ENCODE data around the gene SORL1-AS1.
"Not testable (repeated sequence)": the region's sequence is repeated elsewhere in the genome, so short reads cannot be mapped to it uniquely, and the experiment has no call there.

The SORL1-AS1 gene

DNA sequence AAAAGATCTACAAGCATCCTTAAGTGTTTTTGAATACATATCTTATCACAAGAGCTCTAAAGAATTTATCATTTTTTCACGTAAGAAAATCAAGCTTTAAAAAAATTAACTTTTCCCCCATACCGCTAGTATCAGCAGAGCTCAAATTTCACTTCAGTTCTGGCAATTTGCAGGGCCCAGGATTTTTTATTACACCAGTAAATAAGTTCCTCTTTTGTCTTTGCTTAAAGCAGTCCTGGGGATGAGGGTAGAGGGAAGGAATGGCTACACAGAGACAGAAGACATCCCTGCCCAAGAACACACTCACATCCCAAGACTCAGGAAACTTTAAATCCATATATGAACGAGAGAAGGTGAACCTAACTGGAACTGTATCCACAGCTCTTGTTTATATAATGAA, 23.2 kb downstream of the SORL1-AS1 start:
- no peak for DNase-seq

DNA sequence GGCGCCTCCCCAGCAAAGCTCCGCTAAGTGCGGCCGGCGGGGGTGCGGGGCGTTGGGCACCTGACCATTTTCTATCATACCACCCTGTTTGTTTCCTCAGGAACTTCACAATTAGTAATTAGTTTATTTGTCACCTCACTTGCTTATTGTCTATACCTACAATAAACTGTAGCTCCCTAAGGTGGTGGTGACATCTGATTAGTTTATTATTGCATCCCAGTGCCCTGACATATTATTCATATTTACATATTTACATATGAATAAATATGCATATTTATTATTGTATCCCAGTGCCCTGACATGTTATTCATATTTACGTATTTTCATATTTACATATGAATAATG, 25.4 kb downstream of the SORL1-AS1 start:
- DNase-seq = no peak

DNA sequence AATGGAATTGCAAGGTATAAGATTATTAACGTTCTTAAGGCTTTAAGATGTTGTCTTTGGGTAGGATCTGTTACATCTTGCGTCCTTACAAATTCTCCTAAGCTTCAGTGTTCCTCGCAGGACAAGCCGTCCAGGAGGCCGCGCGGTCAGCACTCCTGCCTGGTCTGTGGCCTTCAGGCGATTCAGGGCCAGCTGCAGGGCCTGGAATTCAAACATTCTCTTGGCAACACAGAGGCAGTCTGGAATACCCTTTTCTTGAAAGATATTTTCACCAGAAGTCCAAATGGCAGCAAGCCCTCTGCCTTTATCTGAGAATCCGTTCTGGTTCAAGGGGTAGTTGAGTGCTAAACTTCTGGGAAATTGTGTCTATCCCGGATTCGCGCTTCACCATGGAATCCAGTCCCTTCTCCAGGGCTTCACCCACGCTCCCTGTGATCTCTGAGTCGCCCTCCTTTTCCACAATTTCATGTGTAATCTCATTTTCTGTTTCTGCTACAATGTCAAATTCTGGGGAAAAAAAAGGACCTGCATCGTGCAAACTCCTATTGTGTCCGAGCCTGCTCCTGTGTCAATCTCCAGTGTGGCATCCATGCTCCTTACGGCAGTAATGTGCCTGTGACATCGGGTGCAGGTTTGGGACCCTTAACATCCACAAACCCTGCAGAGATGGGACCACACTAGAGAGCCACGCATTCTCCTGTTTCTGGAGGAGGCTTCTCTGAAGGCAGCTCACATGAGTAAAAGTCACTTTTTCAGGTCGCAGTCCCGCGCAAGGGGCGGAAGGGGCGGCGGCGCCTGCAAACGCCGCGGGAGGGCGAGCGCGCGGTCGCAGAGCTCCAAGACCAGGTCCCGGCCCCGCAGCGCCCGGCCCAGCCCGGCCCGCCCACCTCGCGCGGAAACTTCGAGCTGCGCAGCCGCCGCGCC, 26.0 kb downstream of the SORL1-AS1 start:
- peak in 27 of 56 donors; percentile 2 to 68 (median 26) for DNase-seq

DNA sequence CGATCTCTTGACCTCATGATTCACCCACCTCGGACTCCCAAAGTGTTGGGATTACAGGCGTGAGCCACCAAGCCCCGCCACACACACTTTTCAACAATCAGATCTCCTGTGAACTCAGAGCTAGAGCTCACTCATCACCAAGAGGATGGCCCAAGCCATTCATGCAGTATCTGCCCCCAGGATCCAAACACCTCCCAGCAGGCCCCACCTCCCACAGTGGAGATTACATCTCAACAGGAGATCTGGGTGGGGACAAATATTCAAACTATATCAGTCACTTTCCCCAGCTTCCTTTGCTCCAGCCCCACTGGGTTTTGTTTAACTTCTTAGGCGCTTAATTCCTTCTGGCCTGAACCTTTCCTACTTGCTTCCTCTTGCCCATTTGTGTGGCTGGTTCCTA, 26.9 kb downstream of the SORL1-AS1 start:
- no peak for DNase-seq

DNA sequence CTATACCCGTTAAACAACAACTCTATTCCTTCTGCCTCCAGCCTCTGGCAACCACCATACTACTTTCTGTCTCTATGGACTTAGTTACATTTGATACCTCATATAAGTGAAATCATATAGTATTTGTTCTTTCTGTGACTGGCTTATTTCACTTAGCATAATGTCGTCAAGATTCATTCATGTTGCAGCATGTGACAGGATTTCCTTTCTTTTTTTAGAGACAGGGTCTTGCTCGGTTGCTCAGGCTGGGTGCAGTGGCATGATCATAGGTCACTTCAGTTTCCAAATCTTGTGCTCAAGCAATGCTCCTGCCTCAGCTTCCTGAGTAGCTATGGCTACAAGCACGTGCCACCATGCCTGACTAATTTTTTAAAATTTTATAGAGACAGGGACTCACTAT, 30.1 kb downstream of the SORL1-AS1 start:
- DNase-seq = no peak

- DNase-seq = no peak
These were observed 31.4 kb downstream of the SORL1-AS1 start for GRCh38 chr11:121421149-121421901.

DNA sequence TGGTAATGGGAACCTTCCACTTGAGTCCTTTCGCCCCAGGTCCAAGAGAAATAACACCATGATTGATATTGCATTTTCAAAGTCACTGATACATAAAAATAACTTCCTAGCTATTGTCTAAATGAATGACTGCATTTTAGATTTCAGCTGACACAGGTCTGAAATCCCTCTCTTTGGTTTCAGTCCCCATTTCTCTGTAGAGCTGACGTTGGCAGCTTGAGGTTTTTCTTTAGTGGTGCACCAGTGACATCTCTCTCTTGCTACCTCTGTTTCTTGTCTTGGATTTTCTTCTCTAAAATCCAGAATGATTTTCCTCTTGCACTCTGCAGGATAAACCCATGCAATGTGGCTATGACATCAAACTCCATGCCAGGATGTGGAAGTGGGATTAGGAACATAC, 32.4 kb downstream of the SORL1-AS1 start:
- DNase-seq = no peak

GRCh38 chr11:121419836-121420235, 32.9 kb downstream of the SORL1-AS1 start:
- no peak for DNase-seq

DNA sequence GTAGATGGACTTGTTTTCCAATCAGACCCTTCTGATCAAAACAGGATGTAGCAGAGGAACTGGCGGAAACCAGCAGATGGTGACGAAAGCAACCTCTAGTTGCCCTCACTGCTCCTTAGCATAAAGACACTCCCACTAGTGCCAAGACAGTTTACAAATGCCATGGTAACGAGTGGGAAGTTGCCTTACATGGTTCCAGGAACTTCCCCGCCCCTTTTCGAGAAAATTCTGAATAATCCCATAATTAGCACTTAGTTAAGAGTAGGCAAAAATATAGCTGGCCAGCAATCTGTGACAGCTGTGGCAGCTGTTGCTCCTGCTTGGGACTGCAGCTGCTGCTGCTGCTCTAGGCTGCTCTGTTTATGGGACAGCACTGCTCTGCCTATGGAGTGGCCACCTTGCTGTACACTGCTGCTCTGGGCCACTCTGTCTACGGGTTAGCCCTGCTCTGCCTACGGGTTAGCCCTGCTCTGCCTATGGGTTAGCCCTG, 34.1 kb downstream of the SORL1-AS1 start:
- DNase-seq = no peak

DNA sequence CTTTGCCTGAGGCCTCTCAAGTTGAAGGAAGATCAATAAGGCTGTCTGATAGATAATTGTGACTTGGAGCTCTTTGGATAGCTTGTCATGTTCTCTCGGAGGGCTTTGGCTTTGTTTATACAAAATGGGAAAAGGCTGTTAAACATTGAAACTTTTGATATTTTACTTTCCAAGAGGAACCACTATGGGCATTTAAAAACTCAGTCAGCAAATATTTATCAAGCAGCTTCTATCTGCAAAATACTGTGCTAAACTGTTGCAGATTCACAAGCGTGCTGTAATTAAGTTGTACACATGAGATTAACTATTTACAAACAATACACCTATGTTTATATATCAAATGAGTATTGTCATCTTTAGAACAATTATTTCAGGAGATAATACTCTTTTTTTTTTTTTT, 35.2 kb downstream of the SORL1-AS1 start:
- DNase-seq = no peak

DNA sequence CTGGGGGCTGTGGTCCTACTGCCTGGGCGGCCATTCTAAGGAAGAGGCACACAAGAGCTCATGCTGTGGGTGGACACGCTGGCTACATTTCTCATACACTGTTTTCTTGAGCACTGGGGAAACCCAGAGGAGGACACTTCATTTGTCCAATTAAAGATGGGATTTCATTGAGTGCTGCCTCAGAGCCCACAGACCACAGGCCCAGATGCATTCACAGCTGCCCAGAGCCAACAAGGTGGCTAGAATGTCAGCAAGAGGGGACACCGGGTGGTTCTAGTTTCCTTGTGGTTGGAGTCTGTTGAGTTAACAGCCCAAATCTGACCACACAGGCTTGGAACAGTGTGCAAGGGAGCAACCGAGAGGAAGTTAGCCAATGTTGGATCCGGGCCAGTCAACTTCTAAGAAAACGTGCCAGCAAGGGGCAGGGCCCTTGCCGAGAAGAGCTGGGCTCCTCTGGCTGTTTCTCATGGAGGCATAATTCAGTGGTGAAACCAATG, 35.7 kb downstream of the SORL1-AS1 start:
- peak in 43 of 56 donors; percentile 9 to 80 (median 38) for DNase-seq

DNA sequence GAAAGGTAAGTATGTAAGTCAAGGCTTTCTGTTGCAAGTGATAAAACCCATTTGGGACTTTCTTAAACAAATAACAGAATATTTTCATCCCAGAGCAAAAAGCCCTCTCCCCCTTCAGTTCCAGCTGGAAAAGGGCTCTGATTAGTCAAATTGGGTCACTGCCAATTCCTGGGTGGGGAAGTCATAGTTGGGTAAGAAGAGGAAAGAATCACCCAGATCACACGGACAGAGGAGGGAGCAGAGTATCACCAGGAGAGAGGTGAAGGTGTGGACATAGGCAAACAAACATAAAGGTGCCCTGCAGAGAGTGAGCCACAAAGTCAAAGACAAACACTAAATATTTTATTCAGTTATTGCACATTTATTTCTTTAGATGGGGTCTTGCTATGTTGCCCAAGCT, 36.9 kb downstream of the SORL1-AS1 start:
- no peak for DNase-seq

- DNase-seq = no peak
These were observed 38.4 kb downstream of the SORL1-AS1 start for GRCh38 chr11:121414141-121414913.

- no peak for DNase-seq
These were observed 39.9 kb downstream of the SORL1-AS1 start for GRCh38 chr11:121412711-121413415.

- no peak for DNase-seq
These were observed 40.7 kb downstream of the SORL1-AS1 start for GRCh38 chr11:121412000-121412587.

DNA sequence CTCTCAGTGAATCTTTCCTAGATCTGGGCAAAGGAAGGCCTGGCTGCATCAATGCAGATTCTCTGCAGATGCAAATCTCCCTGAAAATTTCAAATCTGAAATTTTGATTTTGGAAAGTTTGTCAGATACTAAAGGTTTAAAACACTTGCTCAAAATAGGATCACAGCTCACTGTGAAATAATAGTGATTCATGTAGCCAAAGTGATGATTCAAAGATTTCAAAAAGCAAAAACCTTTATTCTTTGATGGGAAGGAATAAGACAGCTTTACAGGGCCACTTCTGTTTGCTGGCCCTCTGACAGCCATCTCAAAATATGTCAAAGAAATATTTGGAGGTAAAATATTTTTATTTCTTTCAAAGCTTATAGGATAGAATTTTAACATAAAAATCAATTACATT, 41.4 kb downstream of the SORL1-AS1 start:
- DNase-seq = not testable (repeated sequence)

DNA sequence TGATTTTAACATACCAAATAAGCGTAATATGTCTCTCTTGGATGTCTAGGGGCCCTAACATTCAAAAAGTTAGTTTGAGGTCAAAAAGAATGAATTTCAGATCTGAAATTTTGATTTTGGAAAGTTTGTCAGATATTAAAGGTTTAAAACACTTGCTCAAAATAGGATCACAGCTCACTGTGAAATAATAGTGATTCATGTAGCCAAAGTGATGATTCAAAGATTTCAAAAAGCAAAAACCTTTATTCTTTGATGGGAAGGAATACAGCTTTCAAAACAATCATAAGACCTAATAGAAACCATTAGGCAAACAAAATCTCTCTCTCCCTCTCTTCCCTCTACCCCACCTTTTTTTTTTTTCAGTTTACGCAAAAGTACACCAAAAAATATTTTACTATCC, 42.7 kb downstream of the SORL1-AS1 start:
- not testable (repeated sequence) for DNase-seq

DNA sequence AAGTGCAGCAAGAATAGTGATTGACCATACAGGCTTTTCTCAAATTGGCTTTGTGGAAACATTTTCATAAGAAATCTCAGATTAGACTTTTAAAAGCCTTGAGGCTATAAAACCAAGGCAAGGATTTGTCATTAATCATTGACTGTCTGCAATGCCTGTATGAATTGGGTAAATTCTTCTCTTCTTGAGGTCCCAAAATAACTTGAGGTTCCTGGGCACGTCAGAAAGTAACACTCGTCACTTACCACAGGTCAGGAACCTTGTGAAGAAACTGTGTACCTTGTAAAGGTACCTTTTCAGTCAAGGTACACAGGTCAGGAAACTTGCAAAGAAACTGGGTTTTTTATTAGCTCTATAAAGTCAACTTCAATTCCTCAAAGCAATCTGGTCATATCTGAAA, 43.9 kb downstream of the SORL1-AS1 start:
- DNase-seq = no peak

DNA sequence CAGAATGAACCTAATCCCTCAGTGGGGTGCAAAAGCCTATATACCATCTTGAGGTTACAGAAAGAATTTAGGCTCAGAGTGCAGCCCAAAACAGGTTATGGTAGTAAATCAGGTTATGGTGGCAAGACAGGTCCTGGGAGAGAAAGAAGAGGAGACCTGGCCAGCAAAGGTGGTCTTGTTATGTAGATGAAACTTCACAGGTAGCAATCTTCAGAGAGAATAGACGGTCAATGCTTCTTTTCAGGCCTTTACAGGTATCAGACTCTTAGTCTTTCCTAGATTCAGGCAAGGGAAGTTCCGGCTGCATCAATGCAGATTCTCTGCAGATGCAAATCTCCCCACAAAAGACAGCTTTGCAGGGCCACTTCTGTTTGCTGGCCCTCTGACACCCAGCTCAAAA, 46.5 kb downstream of the SORL1-AS1 start:
- DNase-seq = no peak

GRCh38 chr11:121405646-121406045, 47.1 kb downstream of the SORL1-AS1 start:
- DNase-seq = no peak
